ENCODE data around the gene ARL15. TPM values are rescaled to one million over a fixed set of nuclear protein-coding genes. Genes with fewer than 3 reads are reported as not detected.
"Not testable (repeated sequence)": the region's sequence is repeated elsewhere in the genome, so short reads cannot be mapped to it uniquely, and the experiment has no call there.

ARL15 gene
- total RNA-seq, 1 donor from 2014 or later = 30.8 TPM

- no peaks in the 10 kb centered on the region for H3K9me3 ChIP-seq
- no peak overlapping the region for H3K27ac ChIP-seq
- no peak overlapping the region for H3K4me3 ChIP-seq
- no peaks in the 10 kb centered on the region for H3K36me3 ChIP-seq
- ATAC-seq = no peak
- no peaks in the 10 kb centered on the region for H3K4me1 ChIP-seq
- H3K27me3 ChIP-seq (ENCODE audit: low read depth) = no peaks in the 10 kb centered on the region
- no peak for TF ChIP-seq CTCF (IDR thresholded peaks at IDR 0.05)
- DNase-seq = no peak
- intact Hi-C loops (cut with DNase I) = no loop called here
These were observed 260.4 kb downstream of the ARL15 start for GRCh38 chr5:54049963-54050362.

GRCh38 chr5:54049144-54049543, 261.2 kb downstream of the ARL15 start:
- no peak overlapping the region for H3K27ac ChIP-seq
- intact Hi-C loops (cut with DNase I) = no loop called here
- DNase-seq = no peak
- no peaks in the 10 kb centered on the region for H3K36me3 ChIP-seq
- no peaks in the 10 kb centered on the region for H3K27me3 ChIP-seq (ENCODE audit: low read depth)
- ATAC-seq = no peak
- no peak for TF ChIP-seq CTCF (IDR thresholded peaks at IDR 0.05)
- no peaks in the 10 kb centered on the region for H3K9me3 ChIP-seq
- H3K4me1 ChIP-seq = no peaks in the 10 kb centered on the region
- no peak overlapping the region for H3K4me3 ChIP-seq

- no peak for TF ChIP-seq CTCF (IDR thresholded peaks at IDR 0.05)
- no peaks in the 10 kb centered on the region for H3K27me3 ChIP-seq (ENCODE audit: low read depth)
- intact Hi-C loops (cut with DNase I) = no loop called here
- no peak overlapping the region for H3K4me3 ChIP-seq
- peak; percentile 35 to 71 for ATAC-seq
- H3K36me3 ChIP-seq = no peaks in the 10 kb centered on the region
- H3K4me1 ChIP-seq = no peaks in the 10 kb centered on the region
- no peak for DNase-seq
- H3K27ac ChIP-seq = no peak overlapping the region
- H3K9me3 ChIP-seq = no peaks in the 10 kb centered on the region
These were observed 265.1 kb downstream of the ARL15 start for GRCh38 chr5:54045077-54045792.

- H3K27ac ChIP-seq; H3K27me3 ChIP-seq (ENCODE audit: low read depth); H3K4me1 ChIP-seq; H3K36me3 ChIP-seq; intact Hi-C loops (cut with DNase I); H3K9me3 ChIP-seq; ATAC-seq; H3K4me3 ChIP-seq; DNase-seq: not testable (repeated sequence)
These were observed 266.1 kb downstream of the ARL15 start for GRCh38 chr5:54044276-54044675.

GRCh38 chr5:54040804-54041203, 269.6 kb downstream of the ARL15 start:
- no peak for DNase-seq
- intact Hi-C loops (cut with DNase I) = no loop called here
- H3K4me3 ChIP-seq = no peak overlapping the region
- ATAC-seq = no peak
- no peaks in the 10 kb centered on the region for H3K4me1 ChIP-seq
- TF ChIP-seq CTCF (IDR thresholded peaks at IDR 0.05) = no peak
- H3K36me3 ChIP-seq = no peaks in the 10 kb centered on the region
- no peak overlapping the region for H3K27ac ChIP-seq
- H3K9me3 ChIP-seq = no peaks in the 10 kb centered on the region
- no peaks in the 10 kb centered on the region for H3K27me3 ChIP-seq (ENCODE audit: low read depth)

GRCh38 chr5:54040018-54040417, 270.4 kb downstream of the ARL15 start:
- no peaks in the 10 kb centered on the region for H3K27me3 ChIP-seq (ENCODE audit: low read depth)
- DNase-seq = no peak
- H3K4me1 ChIP-seq = no peaks in the 10 kb centered on the region
- no peak for ATAC-seq
- TF ChIP-seq CTCF (IDR thresholded peaks at IDR 0.05) = no peak
- no peaks in the 10 kb centered on the region for H3K36me3 ChIP-seq
- H3K9me3 ChIP-seq = no peaks in the 10 kb centered on the region
- no peak overlapping the region for H3K27ac ChIP-seq
- intact Hi-C loops (cut with DNase I) = no loop called here
- no peak overlapping the region for H3K4me3 ChIP-seq
